Neural cell (in vitro differentiated cells): ENCODE data around the gene BCAT1. TPM values are rescaled to one million over a fixed set of nuclear protein-coding genes. Genes with fewer than 3 reads are reported as not detected.

Experiments
- H2AFZ ChIP-seq: fragments of 200-600, 300-800 bp; sonication (generic), shearing (Covaris generic); 2 replicates; pipeline ENCODE4 v1.6.0; 2014; ENCODE audit warnings: low read depth, mild to moderate bottlenecking, antibody characterized with exemption, low read length, moderate library complexity
- H3F3A ChIP-seq: fragments of 200-600 bp; shearing (Covaris generic); 2 replicates; pipeline ENCODE4 v1.6.1; 2016; ENCODE audit warnings: mild to moderate bottlenecking, moderate library complexity, mixed read lengths, antibody characterized with exemption, low read length; ENCODE audit not compliant: insufficient read depth, poor library complexity, severe bottlenecking
- H3K27ac ChIP-seq: fragments of 200-600, 300-800 bp; sonication (generic), shearing (Covaris generic); 2 replicates; pipeline ENCODE4 v1.5.1; 2014; ENCODE audit warnings: mild to moderate bottlenecking, low read length, moderate library complexity
- H3K27me3 ChIP-seq: fragments of 300-800, 200-600 bp; sonication (generic), shearing (Covaris generic); 2 replicates; pipeline ENCODE4 v1.6.0; 2014; ENCODE audit warnings: mild to moderate bottlenecking, low read depth, low read length, moderate library complexity; ENCODE audit not compliant: insufficient read depth
- H3K36me3 ChIP-seq: fragments of 300-800, 200-600 bp; sonication (generic), shearing (Covaris generic); 2 replicates; pipeline ENCODE4 v1.5.1; 2014; ENCODE audit warnings: mild to moderate bottlenecking, antibody characterized with exemption, low read length, moderate library complexity; ENCODE audit not compliant: insufficient read depth
- H3K4me2 ChIP-seq: fragments of 300-800, 200-600 bp; sonication (generic), shearing (Covaris generic); 2 replicates; pipeline ENCODE4 v1.6.0; 2014; ENCODE audit warnings: mild to moderate bottlenecking, low read length
- H3K4me3 ChIP-seq: fragments of 300-800, 200-600 bp; sonication (generic), shearing (Covaris generic); 2 replicates; pipeline ENCODE4 v1.5.1; 2014; ENCODE audit warnings: mild to moderate bottlenecking, low read length, moderate library complexity
- H3K79me2 ChIP-seq: fragments of 200-600 bp; shearing (Covaris generic); replicated peaks from 2 replicates; pipeline ENCODE4 v1.6.0; 2014; ENCODE audit warnings: mild to moderate bottlenecking, low read length, moderate library complexity; ENCODE audit not compliant: insufficient read depth
- H3K9ac ChIP-seq: fragments of 300-800, 200-600 bp; sonication (generic), shearing (Covaris generic); 2 replicates; pipeline ENCODE4 v1.6.1; 2016; ENCODE audit warnings: mild to moderate bottlenecking, low read length, mixed read lengths
- H3K9me2 ChIP-seq: fragments of 200-600 bp; shearing (Covaris generic); 2 replicates; pipeline ENCODE4 v1.6.1; 2016; ENCODE audit warnings: mild to moderate bottlenecking, low read length, mixed read lengths; ENCODE audit not compliant: insufficient read depth
- H3K9me3 ChIP-seq: fragments of 200-600, 300-800 bp; sonication (generic), shearing (Covaris generic); 2 replicates; pipeline ENCODE4 v1.6.1; 2016; ENCODE audit warnings: mild to moderate bottlenecking, mixed run types, low read length, moderate library complexity, mixed read lengths
- H4K20me1 ChIP-seq: fragments of 200-600 bp; shearing (Covaris generic); 2 replicates; pipeline ENCODE4 v1.6.1; 2016; ENCODE audit warnings: mild to moderate bottlenecking, mixed run types; ENCODE audit not compliant: insufficient read depth
- CTCF ChIP-seq: fragments of 450-650 bp; IDR thresholded peaks from 2 replicates; pipeline ENCODE4 v1.5.1; 2014; ENCODE audit warnings: antibody characterized with exemption, mild to moderate bottlenecking, moderate library complexity; ENCODE audit not compliant: poor library complexity, severe bottlenecking
- EP300 ChIP-seq: fragments of 450-650 bp; conservative IDR thresholded peaks from 2 replicates; pipeline ENCODE4 v1.6.1; 2014; ENCODE audit warnings: antibody characterized with exemption, mild to moderate bottlenecking, moderate library complexity; ENCODE audit not compliant: poor library complexity, severe bottlenecking
- EZH2 ChIP-seq: fragments of 200-600, 300-800 bp; shearing (Covaris generic), sonication (generic); IDR thresholded peaks from 2 replicates; pipeline ENCODE4 v1.6.1; 2014; ENCODE audit warnings: antibody characterized with exemption, low read length, borderline replicate concordance, mild to moderate bottlenecking; ENCODE audit not compliant: insufficient read depth, poor library complexity, severe bottlenecking
- MXI1 ChIP-seq: fragments of 450-650 bp; conservative IDR thresholded peaks from 2 replicates; pipeline ENCODE4 v1.6.1; 2014; ENCODE audit warnings: antibody characterized with exemption, mild to moderate bottlenecking; ENCODE audit not compliant: poor library complexity, severe bottlenecking
- POLR2AphosphoS5 ChIP-seq: IDR thresholded peaks from 2 replicates; pipeline ENCODE4 v1.6.1; 2012
- RAD21 ChIP-seq: fragments of 450-650 bp; conservative IDR thresholded peaks from 2 replicates; pipeline ENCODE4 v1.6.1; 2014; ENCODE audit warnings: antibody characterized with exemption, mild to moderate bottlenecking, moderate library complexity
- SMC3 ChIP-seq: fragments of 450-650 bp; conservative IDR thresholded peaks from 2 replicates; pipeline ENCODE4 v1.6.1; 2014; ENCODE audit warnings: antibody characterized with exemption, mild to moderate bottlenecking, moderate library complexity; ENCODE audit not compliant: poor library complexity
- TAF1 ChIP-seq: IDR thresholded peaks from 2 replicates; pipeline ENCODE4 v1.6.1; 2012; ENCODE audit warnings: low read depth
- polyA plus RNA-seq: library from polyadenylated mRNA; depleted of rRNA; stranded (reverse); fragments of >200 nt; gene quantifications from 2 replicates; pipeline ENCODE4 v1.2.3, GENCODE V29; 2014
- TF ChIP-seq, protein P1 (sequence below): IDR thresholded peaks from 2 replicates; pipeline ENCODE4 v1.6.1; 2012; ENCODE audit warnings: borderline replicate concordance

BCAT1 gene
- polyA plus RNA-seq, 1 donor from 2014 or later = 31.3 TPM

GRCh38 chr12:24879644-24880043, 69.3 kb downstream of the BCAT1 start:
- Histone ChIP-seq H3F3A (no peaks in the 10 kb centered on the region), H3K79me2 (no peaks in the 10 kb centered on the region), H2AFZ (no peak overlapping the region), H3K36me3 (peaks cover 11% of the 10 kb centered on the region), H3K4me3 (no peak overlapping the region), H3K27ac (no peak overlapping the region), H3K9me3 (no peaks in the 10 kb centered on the region), H4K20me1 (no peaks in the 10 kb centered on the region), H3K4me2 (no peak overlapping the region), H3K27me3 (no peaks in the 10 kb centered on the region), H3K9ac (no peak overlapping the region), H3K9me2 (no peaks in the 10 kb centered on the region)
- TF ChIP-seq POLR2AphosphoS5 = no peak
- TF ChIP-seq TAF1 = no peak
- TF ChIP-seq MXI1 = no peak
- TF ChIP-seq RAD21 = no peak

DNA sequence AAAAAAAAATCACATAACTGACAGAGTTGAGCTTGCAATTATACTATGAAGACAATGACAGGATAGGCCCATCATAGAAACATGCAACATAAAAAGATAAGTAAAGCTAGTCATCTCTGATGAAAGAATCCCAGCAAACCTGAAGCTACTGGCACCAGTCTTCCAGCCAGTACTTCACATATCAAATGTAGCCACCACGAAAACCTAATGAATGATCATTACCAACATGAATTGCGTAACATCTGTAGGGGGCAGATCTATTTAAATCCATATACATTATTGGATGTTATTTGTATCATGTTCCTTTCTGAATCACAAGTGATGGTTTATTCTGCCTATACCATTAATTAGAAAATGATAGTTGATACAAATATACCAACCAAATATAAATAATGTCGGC, 73.9 kb downstream of the BCAT1 start:
- no peak overlapping the region for H3K4me3 ChIP-seq
- no peaks in the 10 kb centered on the region for H4K20me1 ChIP-seq

More for the DNA sequence above, 73.9 kb downstream of the BCAT1 start:
- Histone ChIP-seq H3K9me3 (no peaks in the 10 kb centered on the region), H3K27ac (no peak overlapping the region), H3F3A (no peaks in the 10 kb centered on the region), H3K9me2 (no peaks in the 10 kb centered on the region), H3K27me3 (no peaks in the 10 kb centered on the region), H3K4me2 (no peak overlapping the region), H3K9ac (no peak overlapping the region), H3K36me3 (peaks cover 6% of the 10 kb centered on the region), H3K79me2 (no peaks in the 10 kb centered on the region), H2AFZ (no peak overlapping the region)
- no peak for TF ChIP-seq RAD21
- no peak for TF ChIP-seq MXI1
- TF ChIP-seq SMC3 = no peak
- no peak for TF ChIP-seq EP300
- TF ChIP-seq EZH2 = no peak
- no peak for TF ChIP-seq CTCF
- TF ChIP-seq TAF1 = no peak
- TF ChIP-seq, protein P1, sequence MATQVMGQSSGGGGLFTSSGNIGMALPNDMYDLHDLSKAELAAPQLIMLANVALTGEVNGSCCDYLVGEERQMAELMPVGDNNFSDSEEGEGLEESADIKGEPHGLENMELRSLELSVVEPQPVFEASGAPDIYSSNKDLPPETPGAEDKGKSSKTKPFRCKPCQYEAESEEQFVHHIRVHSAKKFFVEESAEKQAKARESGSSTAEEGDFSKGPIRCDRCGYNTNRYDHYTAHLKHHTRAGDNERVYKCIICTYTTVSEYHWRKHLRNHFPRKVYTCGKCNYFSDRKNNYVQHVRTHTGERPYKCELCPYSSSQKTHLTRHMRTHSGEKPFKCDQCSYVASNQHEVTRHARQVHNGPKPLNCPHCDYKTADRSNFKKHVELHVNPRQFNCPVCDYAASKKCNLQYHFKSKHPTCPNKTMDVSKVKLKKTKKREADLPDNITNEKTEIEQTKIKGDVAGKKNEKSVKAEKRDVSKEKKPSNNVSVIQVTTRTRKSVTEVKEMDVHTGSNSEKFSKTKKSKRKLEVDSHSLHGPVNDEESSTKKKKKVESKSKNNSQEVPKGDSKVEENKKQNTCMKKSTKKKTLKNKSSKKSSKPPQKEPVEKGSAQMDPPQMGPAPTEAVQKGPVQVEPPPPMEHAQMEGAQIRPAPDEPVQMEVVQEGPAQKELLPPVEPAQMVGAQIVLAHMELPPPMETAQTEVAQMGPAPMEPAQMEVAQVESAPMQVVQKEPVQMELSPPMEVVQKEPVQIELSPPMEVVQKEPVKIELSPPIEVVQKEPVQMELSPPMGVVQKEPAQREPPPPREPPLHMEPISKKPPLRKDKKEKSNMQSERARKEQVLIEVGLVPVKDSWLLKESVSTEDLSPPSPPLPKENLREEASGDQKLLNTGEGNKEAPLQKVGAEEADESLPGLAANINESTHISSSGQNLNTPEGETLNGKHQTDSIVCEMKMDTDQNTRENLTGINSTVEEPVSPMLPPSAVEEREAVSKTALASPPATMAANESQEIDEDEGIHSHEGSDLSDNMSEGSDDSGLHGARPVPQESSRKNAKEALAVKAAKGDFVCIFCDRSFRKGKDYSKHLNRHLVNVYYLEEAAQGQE = no peak
- TF ChIP-seq POLR2AphosphoS5 = no peak
